ENCODE results near the gene NEBL.
"Not testable (repeated sequence)": the region's sequence is repeated elsewhere in the genome, so short reads cannot be mapped to it uniquely, and the experiment has no call there.

The NEBL gene

GRCh38 chr10:20897146-20897825 is at the start of gene NEBL:
TSS of gene NEBL (minus strand) at chr10:20897311. CDS start at chr10:20897205, 106 bp downstream.
- DNase-seq (ENCODE audit: low spot score): no peak

- no peak for DNase-seq (ENCODE audit: low spot score)
Measured at GRCh38 chr10:20945546-20946332, 48.6 kb upstream of the NEBL start.

GRCh38 chr10:20944789-20945502 is 47.8 kb upstream of the NEBL start:
- DNase-seq (ENCODE audit: low spot score): no peak

- not testable (repeated sequence) for DNase-seq (ENCODE audit: low spot score)
Measured at GRCh38 chr10:20939414-20939813, 42.3 kb upstream of the NEBL start.

- no peak for DNase-seq (ENCODE audit: low spot score)
Measured at GRCh38 chr10:20936396-20936795, 39.3 kb upstream of the NEBL start.

- no peak for DNase-seq (ENCODE audit: low spot score)
Measured at GRCh38 chr10:20935931-20936330, 38.8 kb upstream of the NEBL start.

GRCh38 chr10:20935301-20935700 is 38.2 kb upstream of the NEBL start:
- DNase-seq (ENCODE audit: low spot score): no peak

- no peak for DNase-seq (ENCODE audit: low spot score)
Measured at GRCh38 chr10:20933705-20934104, 36.6 kb upstream of the NEBL start.

GRCh38 chr10:20932606-20933126 is 35.6 kb upstream of the NEBL start:
- no peak for DNase-seq (ENCODE audit: low spot score)

GRCh38 chr10:20931156-20931795 is 34.2 kb upstream of the NEBL start:
- no peak for DNase-seq (ENCODE audit: low spot score)

GRCh38 chr10:20927456-20927855 is 30.3 kb upstream of the NEBL start:
- DNase-seq (ENCODE audit: low spot score): no peak

- no peak for DNase-seq (ENCODE audit: low spot score)
Measured at GRCh38 chr10:20922451-20922850, 25.3 kb upstream of the NEBL start.

- DNase-seq (ENCODE audit: low spot score): no peak
Measured at GRCh38 chr10:20922033-20922432, 24.9 kb upstream of the NEBL start.

- no peak for DNase-seq (ENCODE audit: low spot score)
Measured at GRCh38 chr10:20920061-20920460, 22.9 kb upstream of the NEBL start.

GRCh38 chr10:20919481-20919880 is 22.4 kb upstream of the NEBL start:
- no peak for DNase-seq (ENCODE audit: low spot score)

GRCh38 chr10:20916976-20917375 is 19.9 kb upstream of the NEBL start:
- no peak for DNase-seq (ENCODE audit: low spot score)

GRCh38 chr10:20912969-20913368 is 15.9 kb upstream of the NEBL start:
- no peak for DNase-seq (ENCODE audit: low spot score)

GRCh38 chr10:20911626-20912025 is 14.5 kb upstream of the NEBL start:
- no peak for DNase-seq (ENCODE audit: low spot score)

GRCh38 chr10:20909801-20910200 is 12.7 kb upstream of the NEBL start:
- no peak for DNase-seq (ENCODE audit: low spot score)

- DNase-seq (ENCODE audit: low spot score): no peak
Measured at GRCh38 chr10:20908391-20908790, 11.3 kb upstream of the NEBL start.

- DNase-seq (ENCODE audit: low spot score): no peak
Measured at GRCh38 chr10:20903635-20904390, 6.7 kb upstream of the NEBL start.
